T-helper 1 cell treated with Interleukin-12 subunit alpha and Interleukin-12 subunit beta and Interleukin-4 antibody, amounts not matched to agents 30 ng/mL and 1 ng/mL, for 36 hours (primary cell): ENCODE results near the gene TNFAIP8L1. TPM values are rescaled to one million over a fixed set of nuclear protein-coding genes. Genes with fewer than 3 reads are reported as not detected.

ENCODE experiments used
- intact Hi-C: fragments of 100-400 bp; cut with micrococcal nuclease; formaldehyde crosslinking; loops from one replicate; pipeline ENCODE4 v1.15.1; 2024
- total RNA-seq: library from RNA; stranded (reverse); gene quantifications from 2 replicates; pipeline ENCODE4 v1.2.3, GENCODE V29; 2022

Gene TNFAIP8L1
- total RNA-seq, 1 donor from 2014 or later, result 23.5 TPM

GRCh38 chr19:4609878-4610511 lies 29.3 kb upstream of the TNFAIP8L1 start:
- intact Hi-C loops, result no loop called here

DNA sequence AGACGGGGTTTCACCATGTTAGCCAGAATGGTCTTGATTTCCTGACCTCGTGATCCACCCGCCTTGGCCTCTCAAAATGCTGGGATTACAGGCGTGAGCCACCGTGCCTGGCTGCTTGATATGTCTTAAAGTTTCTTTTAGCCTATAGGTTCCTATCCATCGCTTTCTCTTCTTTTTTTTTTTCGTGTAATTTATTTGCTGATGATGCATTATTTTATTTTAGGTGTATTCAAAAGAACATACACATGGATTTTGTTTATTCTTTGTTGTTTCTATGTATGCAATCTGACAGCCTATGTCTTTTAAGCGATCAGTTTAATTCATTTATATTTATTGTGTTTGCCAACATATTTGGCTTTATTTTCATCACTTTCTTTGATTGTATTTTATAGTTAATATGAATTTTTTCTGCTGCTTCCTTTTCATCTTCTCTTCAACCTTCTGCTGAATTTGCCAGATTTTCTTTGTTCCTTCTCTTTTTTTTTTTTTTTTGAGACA lies 26.0 kb upstream of the TNFAIP8L1 start:
- intact Hi-C loops, result no loop called here

DNA sequence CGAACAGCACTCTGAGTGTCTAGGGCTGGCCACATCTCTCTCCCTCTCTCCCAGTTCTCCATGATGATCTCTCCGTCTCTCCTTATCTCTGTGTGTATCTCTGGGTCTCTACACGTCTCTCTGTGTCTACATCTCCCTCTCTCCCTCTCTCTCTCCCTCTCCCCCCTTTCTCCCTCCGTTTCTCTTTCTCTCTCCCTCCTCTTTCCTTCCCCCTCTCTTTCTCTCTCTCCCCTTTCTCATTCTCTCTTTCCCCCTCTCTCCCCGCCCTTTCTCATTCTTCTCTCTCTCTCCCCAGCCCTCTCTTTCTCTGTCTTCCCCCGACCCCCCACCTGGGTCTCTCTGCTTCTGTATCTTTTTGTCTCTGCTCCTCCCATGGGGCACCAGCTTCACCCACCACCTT lies 21.3 kb upstream of the TNFAIP8L1 start:
- intact Hi-C loops, result no loop called here

- intact Hi-C loops, result no loop called here
These were observed 19.5 kb upstream of the TNFAIP8L1 start for GRCh38 chr19:4619668-4620294.

GRCh38 chr19:4620675-4621074 lies 18.6 kb upstream of the TNFAIP8L1 start:
- intact Hi-C loops, result no loop called here

GRCh38 chr19:4622695-4623421 lies 16.5 kb upstream of the TNFAIP8L1 start:
- intact Hi-C loops, result no loop called here

DNA sequence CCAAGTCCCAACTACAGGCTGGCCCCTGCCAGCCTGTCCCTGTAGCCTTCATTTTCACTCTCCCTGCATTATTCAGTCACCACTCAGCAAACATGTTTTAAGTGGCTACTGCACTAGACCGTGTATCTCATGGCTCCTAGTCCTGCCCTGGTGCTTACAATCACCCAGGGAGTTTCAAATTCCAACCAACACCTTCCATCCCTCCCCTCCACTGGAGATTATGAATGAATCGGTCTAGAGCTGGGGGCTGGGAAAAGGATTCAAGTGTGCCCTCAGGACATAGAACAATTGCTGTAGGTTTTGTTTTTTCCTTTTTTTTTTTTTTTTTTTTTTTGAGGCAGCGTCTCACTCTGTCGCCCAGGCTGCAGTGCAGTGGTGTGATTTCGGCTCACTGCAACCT lies 15.0 kb upstream of the TNFAIP8L1 start:
- intact Hi-C loops, result no loop called here

DNA sequence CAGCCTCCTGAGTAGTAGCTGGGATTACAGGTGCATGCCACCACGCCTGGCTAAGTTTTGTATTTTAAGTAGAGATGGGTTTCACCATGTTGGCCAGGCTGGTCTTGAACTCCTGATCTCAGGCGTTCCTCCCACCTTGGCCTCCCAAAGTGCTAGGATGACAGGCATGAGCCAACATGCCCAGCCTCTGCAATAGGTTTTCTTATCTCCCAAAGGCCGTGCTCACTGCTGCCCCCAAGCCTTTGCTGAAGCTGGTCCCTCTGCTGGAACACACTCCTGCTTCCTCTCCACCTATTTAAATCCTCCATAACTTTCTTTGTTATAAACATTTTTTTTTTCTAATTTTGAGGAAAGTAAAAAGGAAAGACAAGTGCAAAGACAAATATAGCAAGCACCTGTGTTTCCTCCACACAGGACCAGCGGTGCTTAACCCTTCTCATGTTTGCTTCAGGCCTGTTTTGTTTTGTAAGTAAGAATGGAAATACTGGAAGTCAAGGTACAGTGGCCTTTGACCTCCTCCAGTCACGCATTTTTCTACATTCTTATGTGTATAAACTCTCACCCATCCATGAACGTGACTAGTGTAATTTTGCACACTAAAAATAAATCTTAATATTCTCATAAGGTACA lies 14.5 kb upstream of the TNFAIP8L1 start:
- intact Hi-C loops, result no loop called here

GRCh38 chr19:4633140-4633967 lies 6.0 kb upstream of the TNFAIP8L1 start:
- intact Hi-C loops, result no loop called here

GRCh38 chr19:4635754-4636116 lies 3.6 kb upstream of the TNFAIP8L1 start:
- intact Hi-C loops, result loop anchor here (1.0 to 2.0 kb wide), 2 partner anchors 37 to 59 kb away; no protein-coding TSS in a partner anchor

DNA sequence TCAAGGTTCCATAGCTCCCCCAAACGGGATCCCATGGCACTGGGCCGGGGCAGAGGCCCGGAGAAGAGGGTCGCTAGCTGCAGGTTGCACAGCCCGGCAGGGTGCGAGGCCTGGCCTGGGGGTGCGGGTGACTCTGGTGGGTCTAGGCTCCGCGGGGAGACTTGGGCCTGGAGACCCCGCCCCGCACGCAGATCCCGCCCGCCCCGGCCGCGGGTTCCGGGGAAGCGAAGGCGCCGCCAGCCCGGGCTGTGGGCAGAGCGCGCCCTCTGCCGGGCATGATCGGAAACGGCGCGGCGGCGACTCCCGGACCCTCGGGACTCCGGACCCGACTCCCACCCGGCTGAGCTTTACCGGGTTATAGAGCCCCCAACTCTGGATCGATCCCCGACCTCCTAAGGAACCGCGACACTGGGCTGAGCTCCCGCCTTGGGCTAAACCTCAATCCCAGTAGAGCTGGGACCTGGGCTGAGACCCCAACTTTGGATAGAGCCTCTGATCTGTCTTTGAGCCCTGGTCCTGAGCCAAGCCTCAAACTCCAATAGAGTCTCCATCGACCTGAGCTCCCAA lies 3.1 kb upstream of the TNFAIP8L1 start:
- intact Hi-C loops, result loop anchor here (1.0 to 2.0 kb wide), 2 partner anchors 37 to 60 kb away; no protein-coding TSS in a partner anchor

GRCh38 chr19:4636761-4637160 lies 2.6 kb upstream of the TNFAIP8L1 start:
- intact Hi-C loops, result loop anchor here (1.0 to 2.0 kb wide), 2 partner anchors 38 to 60 kb away; no protein-coding TSS in a partner anchor

DNA sequence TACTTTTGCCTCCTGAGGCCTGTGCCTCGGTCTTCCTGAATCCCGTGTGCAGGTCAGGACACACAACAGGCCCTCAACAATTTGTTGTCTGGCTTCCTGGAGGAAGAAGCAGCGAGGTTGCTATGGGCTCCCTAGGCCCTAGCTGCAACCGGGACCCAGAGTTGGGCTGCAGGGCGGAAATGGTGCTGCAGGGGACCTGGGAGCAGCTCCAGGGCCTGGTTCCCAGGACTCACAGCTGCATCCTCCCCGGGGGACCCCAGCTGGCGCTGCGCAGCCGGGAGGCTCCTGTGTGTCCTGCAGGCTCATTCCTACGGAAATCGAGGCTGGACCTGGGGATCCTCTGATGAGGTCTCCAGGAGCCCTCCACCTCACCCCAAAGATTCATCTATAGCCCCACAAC lies 999 bp upstream of the TNFAIP8L1 start:
- intact Hi-C loops, result loop anchor here (2.0 kb wide), 1 partner anchor 40 kb away; no protein-coding TSS in a partner anchor

DNA sequence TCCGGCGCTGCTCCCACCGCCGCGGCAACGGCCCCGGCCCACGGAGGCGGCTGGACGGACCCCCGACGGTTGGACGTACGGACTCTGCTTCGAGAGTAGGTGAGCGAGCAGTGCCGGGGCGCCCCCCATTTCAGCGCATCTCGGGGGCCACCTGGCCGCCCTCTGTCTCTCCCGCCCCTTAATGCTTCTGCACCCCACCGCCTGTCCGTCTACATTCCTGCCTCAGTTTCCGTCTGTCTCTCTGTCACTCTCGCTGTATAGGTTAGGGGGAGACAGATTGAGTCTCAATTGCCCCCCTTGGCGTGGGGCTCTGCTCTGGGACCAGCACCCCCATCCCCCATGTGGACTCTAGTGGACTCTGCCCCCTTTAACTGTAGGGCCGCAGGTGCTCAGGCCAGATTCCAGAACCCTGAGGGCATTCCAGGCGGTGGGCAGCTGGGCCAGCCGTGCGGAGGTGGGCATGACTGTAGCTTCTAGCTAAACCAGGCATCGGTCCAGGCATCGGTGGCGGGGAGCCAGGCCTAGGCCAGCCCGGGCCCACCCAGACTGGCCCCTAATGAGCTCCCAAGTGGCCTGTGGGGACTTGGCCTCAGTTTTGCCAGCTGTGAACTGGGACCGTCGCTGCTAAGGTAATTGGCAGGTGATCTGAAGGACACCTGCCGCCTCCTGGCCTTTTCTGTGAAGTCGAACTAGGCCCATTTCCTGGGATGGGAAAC lies 373 bp downstream of the TNFAIP8L1 start:
- intact Hi-C loops, result loop anchor here (1.0 to 2.0 kb wide), 7 partner anchors 31 to 392 kb away; partner anchors contain the start of genes CHAF1A, FEM1A, HDGFL2 and MYDGF

DNA sequence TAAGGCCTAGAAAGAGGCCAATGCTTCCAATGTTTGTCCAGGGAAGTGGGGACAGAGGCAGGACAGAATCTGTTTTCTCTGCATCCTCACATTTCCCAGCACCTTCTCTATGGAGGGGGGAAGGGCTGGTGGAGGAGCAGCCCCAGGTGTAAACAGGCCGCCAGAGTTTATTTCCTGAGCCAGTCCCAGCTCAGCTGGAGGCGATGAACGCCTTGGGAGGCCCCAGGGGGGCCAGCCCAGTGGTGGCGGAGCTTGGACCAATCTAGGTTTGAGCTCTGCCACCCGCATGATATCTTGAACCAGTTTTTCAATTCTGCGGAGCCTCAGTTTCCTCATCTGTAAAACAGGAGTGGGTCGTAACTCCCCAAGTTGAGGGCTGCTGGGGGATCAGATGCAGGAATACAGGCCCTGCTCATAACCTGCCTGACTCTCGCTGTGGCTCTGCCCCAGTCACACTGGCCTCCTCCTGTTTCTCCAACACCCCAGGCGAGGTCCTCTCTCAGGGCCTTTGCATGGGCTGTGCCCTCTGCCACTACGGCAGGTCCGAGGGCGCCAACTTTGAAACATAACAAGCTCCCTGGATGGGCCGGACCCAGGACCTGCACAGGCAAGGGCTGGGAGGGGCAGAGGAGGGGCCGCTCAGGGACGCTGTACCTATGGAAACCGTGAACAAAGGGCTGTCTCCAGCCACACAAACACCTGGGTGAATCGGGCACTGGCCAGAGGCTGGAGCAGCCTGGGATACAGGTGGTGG lies 1.1 kb downstream of the TNFAIP8L1 start:
- intact Hi-C loops, result no loop called here

GRCh38 chr19:4641132-4641531 lies 1.8 kb downstream of the TNFAIP8L1 start:
- intact Hi-C loops, result no loop called here

DNA sequence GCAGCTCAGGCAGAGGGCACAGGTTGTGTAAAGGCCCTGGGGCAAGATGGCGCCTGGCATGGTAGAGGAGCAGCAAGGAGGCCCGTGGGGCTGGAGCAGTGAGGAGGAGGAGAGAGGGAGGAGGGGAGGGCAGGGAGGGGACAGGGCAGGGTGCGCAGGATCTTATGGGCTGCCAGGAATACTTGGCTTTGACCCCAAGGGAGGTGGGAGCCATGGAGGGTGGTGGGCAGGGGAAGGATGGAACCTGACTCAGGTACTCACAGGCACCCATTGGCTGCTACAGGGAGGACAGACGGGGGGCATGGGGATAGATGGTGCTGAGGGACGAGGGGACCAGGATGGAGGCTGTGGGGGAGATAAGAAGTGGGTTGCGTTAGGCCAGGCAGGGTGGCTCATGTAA lies 3.3 kb downstream of the TNFAIP8L1 start:
- intact Hi-C loops, result no loop called here

DNA sequence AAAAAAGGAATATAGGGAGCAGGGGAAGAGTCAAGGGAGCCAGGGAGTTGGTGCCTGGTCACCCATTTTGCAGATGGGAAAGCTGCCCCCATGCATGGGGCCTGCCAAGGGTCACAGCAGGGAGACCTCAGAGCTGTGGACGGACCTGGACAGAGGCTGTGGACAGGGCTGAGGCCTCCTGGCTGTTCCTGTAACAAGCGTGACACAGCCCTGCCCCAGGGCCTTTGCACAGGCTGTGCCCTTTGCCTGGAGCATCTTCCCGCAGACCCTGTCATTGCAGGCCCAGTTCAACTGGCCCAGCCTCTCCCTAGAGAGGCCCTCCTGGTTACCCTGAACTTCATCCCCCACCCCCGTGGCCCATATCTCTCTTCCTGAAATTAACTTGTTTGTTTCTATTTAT lies 6.4 kb downstream of the TNFAIP8L1 start:
- intact Hi-C loops, result no loop called here
